GM10847 (cell line): ENCODE results near the gene GABBR1.

Experiments
- POLR2A ChIP-seq: IDR thresholded peaks from 2 replicates; pipeline ENCODE4 v1.6.1; 2011; ENCODE audit not compliant: insufficient read length; ENCODE audit errors: extremely low read depth

The GABBR1 gene

GRCh38 chr6:29602564-29603361, 30.2 kb downstream of the GABBR1 start:
- TF ChIP-seq POLR2A: no peak

- no peak for TF ChIP-seq POLR2A
Observed at GRCh38 chr6:29598172-29598747, 34.7 kb downstream of the GABBR1 start.

DNA sequence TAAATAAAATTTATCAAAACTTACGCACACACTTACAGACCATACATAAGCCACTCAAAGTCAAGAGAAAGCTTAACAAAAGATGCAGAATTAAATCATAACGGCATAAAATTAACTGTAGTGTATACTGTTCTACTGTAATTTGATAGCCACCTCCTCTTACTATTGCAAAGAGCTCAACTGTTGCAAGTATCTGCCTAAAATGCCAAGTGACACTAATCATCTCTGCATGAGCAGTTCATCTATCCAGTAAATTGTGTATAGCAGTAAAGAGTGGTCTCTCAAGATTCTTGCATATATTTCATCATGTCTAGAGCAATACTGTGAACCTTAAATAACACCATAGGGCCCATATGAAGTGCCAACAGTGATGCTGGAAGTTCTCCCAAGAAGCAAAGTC, 35.8 kb downstream of the GABBR1 start:
- no peak for TF ChIP-seq POLR2A

GRCh38 chr6:29596381-29596900, 36.5 kb downstream of the GABBR1 start:
- TF ChIP-seq POLR2A: no peak

DNA sequence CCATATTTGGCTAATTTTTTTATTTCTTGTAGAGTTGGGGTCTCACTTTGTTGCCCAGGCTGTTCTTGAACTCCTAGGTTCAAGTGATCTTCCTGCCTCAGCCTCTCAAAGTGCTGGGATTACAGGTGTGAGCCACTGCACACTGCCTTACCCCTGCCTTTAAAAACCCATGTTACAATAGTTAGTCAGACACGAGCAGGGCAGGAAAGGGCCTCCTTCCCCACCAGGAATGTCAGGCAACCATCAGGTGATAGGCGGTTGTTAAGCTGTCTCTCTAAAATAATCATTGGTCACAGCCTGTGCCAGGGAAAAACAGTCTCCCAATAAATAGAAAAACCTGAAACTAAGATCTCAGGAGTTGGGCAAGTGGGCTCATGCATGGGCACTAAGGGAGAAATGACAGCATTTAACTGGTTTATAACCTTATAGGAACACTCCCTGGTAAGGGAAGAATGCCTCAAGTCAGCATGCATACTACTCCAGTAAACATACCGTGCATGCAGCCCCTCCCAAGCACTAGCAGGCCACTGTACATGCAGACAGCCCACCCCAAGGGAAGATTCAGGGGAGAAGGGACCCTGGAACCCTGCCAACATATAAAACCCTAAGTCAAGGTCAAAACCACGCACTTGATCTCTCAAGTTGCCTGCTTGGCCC, 39.7 kb downstream of the GABBR1 start:
- TF ChIP-seq POLR2A: no peak

- no peak for TF ChIP-seq POLR2A
Observed at GRCh38 chr6:29591677-29592076, 41.3 kb downstream of the GABBR1 start.

- TF ChIP-seq POLR2A: no peak
Observed at GRCh38 chr6:29590218-29590808, 42.7 kb downstream of the GABBR1 start.

- TF ChIP-seq POLR2A: no peak
Observed at GRCh38 chr6:29589423-29590048, 43.4 kb downstream of the GABBR1 start.

- no peak for TF ChIP-seq POLR2A
Observed at GRCh38 chr6:29584821-29585220, 48.2 kb downstream of the GABBR1 start, which contains the start of gene OR2H2. Gene OR2H2 (plus strand): TSS chr6:29585121. CDS start chr6:29587945, 2,824 bp downstream.

GRCh38 chr6:29577544-29577943, 55.4 kb downstream of the GABBR1 start:
- no peak for TF ChIP-seq POLR2A

- TF ChIP-seq POLR2A: no peak
Observed at GRCh38 chr6:29576056-29576455, 56.9 kb downstream of the GABBR1 start.

DNA sequence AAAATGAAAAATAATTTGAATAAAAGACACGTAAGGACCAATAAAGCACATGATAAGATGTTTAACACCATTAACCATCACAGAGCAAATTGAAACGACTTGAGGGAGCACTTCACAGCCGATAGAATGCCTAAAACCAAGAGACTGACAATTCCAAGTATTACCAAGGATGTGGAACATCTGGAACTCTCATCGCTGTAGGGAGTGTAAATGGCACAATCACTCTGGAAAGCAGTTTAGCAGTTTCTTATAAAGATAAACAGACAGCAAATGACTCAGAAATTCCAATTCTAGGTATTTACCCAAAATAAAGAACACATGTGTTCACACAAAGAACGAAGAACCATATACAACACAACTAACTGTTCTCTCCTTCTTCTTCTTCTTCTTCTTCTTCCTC, 65.0 kb downstream of the GABBR1 start:
- no peak for TF ChIP-seq POLR2A

DNA sequence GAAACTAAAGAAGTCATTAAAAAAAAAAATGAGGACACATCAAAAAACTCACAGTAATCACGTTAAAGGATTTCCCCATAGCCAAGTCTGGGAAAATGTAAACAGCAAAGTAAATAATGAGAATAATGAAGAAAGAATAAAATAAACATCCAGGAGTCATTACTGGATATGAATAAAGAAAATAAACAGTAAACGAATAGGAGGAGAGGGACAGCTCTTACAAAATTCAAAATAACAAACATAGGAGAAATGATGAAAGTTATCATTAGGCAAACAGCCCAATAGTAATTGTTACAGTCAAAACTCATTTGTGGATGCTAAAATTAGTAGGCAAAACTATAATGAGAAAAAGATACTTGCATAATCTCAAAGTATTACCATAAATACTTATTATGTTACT, 65.4 kb downstream of the GABBR1 start:
- no peak for TF ChIP-seq POLR2A

GRCh38 chr6:29566856-29567255, 66.1 kb downstream of the GABBR1 start:
- TF ChIP-seq POLR2A: no peak

- TF ChIP-seq POLR2A: no peak
Observed at GRCh38 chr6:29564875-29565274, 68.1 kb downstream of the GABBR1 start.
